OCI-LY7 (cell line): ENCODE results near the gene SRGAP3.

Experiments
- EZH2phosphoT487 ChIP-seq: fragments of 200-600 bp; sonication (generic); IDR thresholded peaks from 2 replicates; pipeline ENCODE4 v1.6.1; 2018; ENCODE audit warnings: low read depth, borderline replicate concordance, mild to moderate bottlenecking, mixed run types, antibody characterized with exemption, low read length, moderate library complexity, mixed read lengths
- TF ChIP-seq, protein P1 (sequence below): fragments of 200-600 bp; sonication (generic); conservative IDR thresholded peaks from 2 replicates; pipeline ENCODE4 v1.5.1; 2014; ENCODE audit warnings: mild to moderate bottlenecking, antibody characterized with exemption, low read length, moderate library complexity, mixed read lengths

- TF ChIP-seq, protein P1, sequence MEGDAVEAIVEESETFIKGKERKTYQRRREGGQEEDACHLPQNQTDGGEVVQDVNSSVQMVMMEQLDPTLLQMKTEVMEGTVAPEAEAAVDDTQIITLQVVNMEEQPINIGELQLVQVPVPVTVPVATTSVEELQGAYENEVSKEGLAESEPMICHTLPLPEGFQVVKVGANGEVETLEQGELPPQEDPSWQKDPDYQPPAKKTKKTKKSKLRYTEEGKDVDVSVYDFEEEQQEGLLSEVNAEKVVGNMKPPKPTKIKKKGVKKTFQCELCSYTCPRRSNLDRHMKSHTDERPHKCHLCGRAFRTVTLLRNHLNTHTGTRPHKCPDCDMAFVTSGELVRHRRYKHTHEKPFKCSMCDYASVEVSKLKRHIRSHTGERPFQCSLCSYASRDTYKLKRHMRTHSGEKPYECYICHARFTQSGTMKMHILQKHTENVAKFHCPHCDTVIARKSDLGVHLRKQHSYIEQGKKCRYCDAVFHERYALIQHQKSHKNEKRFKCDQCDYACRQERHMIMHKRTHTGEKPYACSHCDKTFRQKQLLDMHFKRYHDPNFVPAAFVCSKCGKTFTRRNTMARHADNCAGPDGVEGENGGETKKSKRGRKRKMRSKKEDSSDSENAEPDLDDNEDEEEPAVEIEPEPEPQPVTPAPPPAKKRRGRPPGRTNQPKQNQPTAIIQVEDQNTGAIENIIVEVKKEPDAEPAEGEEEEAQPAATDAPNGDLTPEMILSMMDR, result no peak
- TF ChIP-seq EZH2phosphoT487, result no peak
Observed at GRCh38 chr3:9213019-9213634, 36.3 kb downstream of the SRGAP3 start.
